Smooth muscle cell (in vitro differentiated cells): ENCODE data around the gene CNOT1. TPM values are rescaled to one million over a fixed set of nuclear protein-coding genes. Genes with fewer than 3 reads are reported as not detected.
A peak's percentile ranks its signal among the peaks of the same experiment; 100 is the strongest.
"Not testable (repeated sequence)": the region's sequence is repeated elsewhere in the genome, so short reads cannot be mapped to it uniquely, and the experiment has no call there.

Source experiments
- DNase-seq: peaks from one replicate; lab custom pipeline; 2025; ENCODE audit not compliant: unreplicated experiment; lab: John Stamatoyannopoulos, UW
- H2AFZ ChIP-seq: fragments of 200-600 bp; sonication (generic); 2 replicates; pipeline ENCODE4 v1.6.0; 2016; ENCODE audit warnings: antibody characterized with exemption, low read depth, mild to moderate bottlenecking
- H3F3A ChIP-seq: fragments of 200-600 bp; sonication (generic); 2 replicates; pipeline ENCODE4 v1.6.0; 2017; ENCODE audit warnings: antibody characterized with exemption, low read depth
- H3K27ac ChIP-seq: fragments of 200-600 bp; sonication (generic); 2 replicates; pipeline ENCODE4 v1.5.1; 2016; ENCODE audit warnings: low read depth, mild to moderate bottlenecking
- H3K27me3 ChIP-seq: fragments of 200-600 bp; sonication (generic); 2 replicates; pipeline ENCODE4 v1.6.1; 2016; ENCODE audit warnings: low read depth, mild to moderate bottlenecking
- H3K36me3 ChIP-seq: fragments of 200-600 bp; sonication (generic); 2 replicates; pipeline ENCODE4 v1.5.1; 2016; ENCODE audit warnings: low read depth
- H3K4me1 ChIP-seq: fragments of 200-600 bp; sonication (generic); 2 replicates; pipeline ENCODE4 v1.5.1; 2016; ENCODE audit warnings: low read depth
- H3K4me2 ChIP-seq: fragments of 200-600 bp; sonication (generic); 2 replicates; pipeline ENCODE4 v1.6.0; 2016; ENCODE audit warnings: mild to moderate bottlenecking
- H3K4me3 ChIP-seq: fragments of 200-600 bp; sonication (generic); 2 replicates; pipeline ENCODE4 v1.5.1; 2016; ENCODE audit warnings: mild to moderate bottlenecking
- H3K79me2 ChIP-seq: fragments of 200-600 bp; sonication (generic); 2 replicates; pipeline ENCODE4 v1.6.0; 2016; ENCODE audit warnings: low read depth, mild to moderate bottlenecking
- H3K9ac ChIP-seq: fragments of 200-600 bp; sonication (generic); 2 replicates; pipeline ENCODE4 v1.6.0; 2016; ENCODE audit warnings: low read depth
- H3K9me3 ChIP-seq: fragments of 200-600 bp; sonication (generic); replicated peaks from 2 replicates; pipeline ENCODE4 v1.5.1; 2016; ENCODE audit warnings: low read depth
- H4K20me1 ChIP-seq: fragments of 200-600 bp; sonication (generic); 2 replicates; pipeline ENCODE4 v1.6.0; 2016; ENCODE audit warnings: low read depth
- CTCF ChIP-seq: fragments of 200-600 bp; sonication (generic); IDR thresholded peaks from 2 replicates; pipeline ENCODE4 v1.5.1; 2017; ENCODE audit warnings: borderline replicate concordance, mild to moderate bottlenecking, antibody characterized with exemption; ENCODE audit not compliant: insufficient read depth, poor library complexity, severe bottlenecking
- WGBS: methylation state at CpG from one replicate; pipeline ENCODE4 v1.1.7; 2016; ENCODE audit warnings: low lambda C conversion rate; 5-methylcytosine and 5-hydroxymethylcytosine counted together
- polyA plus RNA-seq: library from polyadenylated mRNA; unstranded; fragments of >200 nt; fragmentation: Nextera tagmentation; extraction: Ambion mirVana; gene quantifications from 2 replicates; pipeline ENCODE4 v1.2.1, GENCODE V29; 2016
- total RNA-seq: library from RNA; depleted of rRNA; stranded (reverse); fragments of >200 nt; gene quantifications from 2 replicates; pipeline ENCODE4 v1.2.3, GENCODE V29; 2014

Gene CNOT1
- total and polyA plus RNA-seq, 2 experiments from 2014 or later = 42.6 to 88.4 TPM

DNA sequence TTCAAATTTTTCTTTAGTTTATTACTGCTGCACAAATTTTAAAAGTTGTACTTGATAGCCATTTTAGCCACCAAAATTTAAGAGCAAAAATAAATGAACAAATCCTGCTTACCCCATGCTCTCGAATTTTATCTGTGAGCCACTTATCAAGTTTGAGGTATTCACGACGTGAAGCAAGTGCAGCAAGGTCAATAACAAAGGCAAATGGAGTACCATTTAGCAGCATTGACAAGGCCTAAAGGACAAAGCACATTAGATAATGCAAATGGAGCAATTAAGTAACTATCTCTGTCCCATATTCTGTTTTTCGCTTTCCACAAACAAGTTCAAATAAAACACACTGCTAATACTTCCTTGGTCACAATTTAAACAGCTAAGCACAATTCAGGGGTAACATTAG lies 54.7 kb downstream of the CNOT1 start:
- Histone ChIP-seq H3K36me3 (peaks cover 49% of the 10 kb centered on the region), H3K4me2 (no peak overlapping the region), H3K79me2 (peaks cover 25% of the 10 kb centered on the region), H4K20me1 (peaks cover 16% of the 10 kb centered on the region), H3K9ac (no peak overlapping the region), H2AFZ (no peak overlapping the region), H3F3A (no peaks in the 10 kb centered on the region), H3K4me3 (no peak overlapping the region), H3K27me3 (no peaks in the 10 kb centered on the region), H3K9me3 (no peaks in the 10 kb centered on the region), H3K27ac (no peak overlapping the region), H3K4me1 (no peaks in the 10 kb centered on the region)
- 96% methylated on average over 4 of the region's 4 CpGs for WGBS
- DNase-seq = no peak
- no peak for TF ChIP-seq CTCF

- not testable (repeated sequence) for H3K9ac ChIP-seq, H3K27ac ChIP-seq, H3K9me3 ChIP-seq, H2AFZ ChIP-seq, H3K4me1 ChIP-seq, DNase-seq, H3K4me2 ChIP-seq, H3K4me3 ChIP-seq, H3F3A ChIP-seq, H3K27me3 ChIP-seq
- Histone ChIP-seq H3K36me3 (peaks cover 16% of the 10 kb centered on the region), H3K79me2 (peaks cover 57% of the 10 kb centered on the region), H4K20me1 (peaks cover 79% of the 10 kb centered on the region)
- WGBS = 99% methylated on average over 4 of the region's 4 CpGs
Measured at GRCh38 chr16:58565697-58566096, 63.9 kb downstream of the CNOT1 start.

DNA sequence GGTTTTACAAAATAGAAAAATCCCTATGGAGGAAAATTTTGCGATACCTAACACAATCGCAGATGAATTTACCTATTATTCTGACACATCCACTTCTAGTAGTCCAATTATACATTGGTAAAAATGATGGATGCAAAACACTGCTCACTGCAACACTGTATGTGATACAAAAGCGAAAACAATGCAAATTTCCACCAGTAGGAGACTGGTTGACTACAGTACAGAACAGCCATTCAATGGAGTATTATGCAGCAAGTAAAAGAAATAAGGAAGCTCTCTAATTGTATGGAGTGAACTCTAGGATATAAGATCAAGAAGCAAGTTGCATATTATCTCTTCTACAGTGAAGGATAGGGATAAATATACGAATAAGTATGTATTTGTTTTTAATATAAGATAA lies 65.9 kb downstream of the CNOT1 start:
- peaks cover 77% of the 10 kb centered on the region for H4K20me1 ChIP-seq
- peaks cover 60% of the 10 kb centered on the region for H3K79me2 ChIP-seq
- no peak overlapping the region for H3K4me2 ChIP-seq
- TF ChIP-seq CTCF = no peak
- DNase-seq = no peak
- peaks cover 18% of the 10 kb centered on the region for H3K36me3 ChIP-seq
- H3K4me1 ChIP-seq = no peaks in the 10 kb centered on the region
- no peak overlapping the region for H3K9ac ChIP-seq
- no peak overlapping the region for H3K4me3 ChIP-seq
- no peak overlapping the region for H2AFZ ChIP-seq
- H3K27ac ChIP-seq = no peak overlapping the region
- H3K27me3 ChIP-seq = no peaks in the 10 kb centered on the region
- over 99% methylated on average over 4 of the region's 4 CpGs for WGBS
- H3K9me3 ChIP-seq = no peaks in the 10 kb centered on the region
- H3F3A ChIP-seq = peaks cover 7% of the 10 kb centered on the region

DNA sequence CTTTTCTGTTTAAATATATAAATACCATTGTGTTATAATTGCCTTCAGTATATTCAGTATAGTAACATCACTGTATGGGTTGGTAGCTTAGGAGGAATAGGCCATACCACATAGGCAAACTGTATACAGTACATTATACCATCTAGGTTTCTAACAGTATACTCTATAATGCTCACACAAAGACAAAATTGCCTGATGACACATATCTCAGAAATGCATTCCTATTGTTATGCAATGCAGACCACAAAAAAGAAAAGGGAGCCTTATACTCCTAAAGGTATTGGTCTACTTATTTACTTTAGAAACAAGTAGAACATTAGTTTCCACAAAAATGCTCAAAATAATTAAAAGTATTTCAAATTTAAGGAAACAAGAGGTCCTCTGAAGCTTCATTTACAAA lies 66.4 kb downstream of the CNOT1 start:
- Histone ChIP-seq H2AFZ (no peak overlapping the region), H3K27ac (peak overlapping the region; percentile 9), H3K4me2 (no peak overlapping the region), H3K9ac (no peak overlapping the region), H3F3A (peaks cover 7% of the 10 kb centered on the region), H3K4me1 (no peaks in the 10 kb centered on the region), H3K79me2 (peaks cover 63% of the 10 kb centered on the region), H3K9me3 (no peaks in the 10 kb centered on the region), H4K20me1 (peaks cover 79% of the 10 kb centered on the region), H3K4me3 (no peak overlapping the region), H3K27me3 (no peaks in the 10 kb centered on the region), H3K36me3 (peaks cover 18% of the 10 kb centered on the region)
- TF ChIP-seq CTCF = no peak
- no peak for DNase-seq
